Memory B cell (primary cell): ENCODE data around the gene TMEM204.

ENCODE experiments used
- ATAC-seq: fragments of 150-1000 bp; cut with Tn5 transposase; 2 replicates; pipeline ENCODE4 v1.10.0; 2021; ENCODE audit warnings: low read depth, mild to moderate bottlenecking, moderate library complexity
- DNase-seq, 2 donors: peaks; one replicate each; pipeline ENCODE4 v3.0.0; 2022; ENCODE audit warnings: low spot score in 2 of 2
- H3K27ac Mint-ChIP-seq: one replicate; pipeline ENCODE4 v1.8.0; 2022; ENCODE audit warnings: mild to moderate bottlenecking, moderate library complexity, mixed read lengths
- H3K27me3 Mint-ChIP-seq: one replicate; pipeline ENCODE4 v1.8.0; 2022; ENCODE audit warnings: mixed read lengths
- H3K36me3 Mint-ChIP-seq: one replicate; pipeline ENCODE4 v1.8.0; 2022; ENCODE audit warnings: mild to moderate bottlenecking, mixed read lengths
- H3K4me1 Mint-ChIP-seq: one replicate; pipeline ENCODE4 v1.8.0; 2022; ENCODE audit warnings: mixed read lengths
- H3K4me3 Mint-ChIP-seq: one replicate; pipeline ENCODE4 v1.8.0; 2022; ENCODE audit warnings: mild to moderate bottlenecking, moderate library complexity, mixed read lengths
- H3K9me3 Mint-ChIP-seq: one replicate; pipeline ENCODE4 v1.8.0; 2022; ENCODE audit warnings: mixed read lengths

The TMEM204 gene

DNA sequence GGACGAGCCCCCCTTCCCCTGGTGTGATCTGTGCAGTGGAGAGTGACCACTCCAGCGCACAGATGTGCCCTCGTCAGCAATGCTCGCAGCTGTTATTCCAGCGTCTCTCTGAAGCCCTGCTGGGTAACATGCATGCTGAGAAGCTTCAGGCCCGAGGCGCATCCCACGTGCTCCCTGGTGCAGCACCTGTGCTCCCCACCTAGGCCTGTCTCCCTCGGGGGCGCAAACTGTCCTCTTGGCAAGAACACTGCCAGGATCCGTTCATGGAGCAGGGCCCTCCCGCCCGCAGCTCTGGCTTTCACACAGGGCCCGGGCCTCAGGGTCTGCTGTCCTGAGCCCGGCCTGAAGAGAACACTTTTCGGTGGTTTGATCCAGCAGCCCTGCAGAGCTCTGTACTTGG is 13.0 kb downstream of the TMEM204 start:
- ATAC-seq (no peak), DNase-seq (no peak)
- Mint-ChIP-seq H3K9me3 (no peaks in the 10 kb centered on the region), H3K4me3 (no peak overlapping the region), H3K27ac (no peak overlapping the region), H3K27me3 (no peaks in the 10 kb centered on the region), H3K4me1 (peaks cover 8% of the 10 kb centered on the region), H3K36me3 (no peaks in the 10 kb centered on the region)

DNA sequence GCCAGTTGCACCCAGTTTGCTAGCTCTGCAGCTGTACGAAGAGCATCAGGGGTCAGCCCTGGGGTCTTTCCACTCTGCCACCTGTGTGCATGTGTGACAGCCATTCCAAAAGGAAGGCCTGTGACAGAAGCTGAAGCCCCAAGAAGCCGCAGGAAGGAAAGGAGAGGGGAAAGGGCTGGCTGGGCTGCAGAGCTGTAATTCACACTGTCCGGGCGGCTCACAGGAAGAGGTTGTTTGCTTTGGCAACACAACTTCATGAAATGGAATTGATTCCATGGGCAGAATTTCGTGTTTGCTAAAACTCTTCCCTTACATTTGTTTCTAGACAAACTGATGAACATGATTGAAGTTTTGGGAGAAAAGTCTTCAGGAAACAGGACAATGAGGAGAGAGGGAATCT is 14.8 kb downstream of the TMEM204 start:
- DNase-seq (no peak), ATAC-seq (no peak)
- peaks cover 2% of the 10 kb centered on the region for H3K27me3 Mint-ChIP-seq
- peaks cover 11% of the 10 kb centered on the region for H3K4me1 Mint-ChIP-seq
- peaks cover 3% of the 10 kb centered on the region for H3K36me3 Mint-ChIP-seq
- H3K4me3 Mint-ChIP-seq: no peak overlapping the region
- no peak overlapping the region for H3K27ac Mint-ChIP-seq
- no peaks in the 10 kb centered on the region for H3K9me3 Mint-ChIP-seq

GRCh38 chr16:1548727-1549126 is 15.3 kb downstream of the TMEM204 start:
- Mint-ChIP-seq H3K9me3 (no peaks in the 10 kb centered on the region), H3K27ac (no peak overlapping the region), H3K4me3 (no peak overlapping the region), H3K27me3 (peaks cover 2% of the 10 kb centered on the region), H3K36me3 (peaks cover 4% of the 10 kb centered on the region), H3K4me1 (peaks cover 7% of the 10 kb centered on the region)
- no peak for DNase-seq
- no peak for ATAC-seq

DNA sequence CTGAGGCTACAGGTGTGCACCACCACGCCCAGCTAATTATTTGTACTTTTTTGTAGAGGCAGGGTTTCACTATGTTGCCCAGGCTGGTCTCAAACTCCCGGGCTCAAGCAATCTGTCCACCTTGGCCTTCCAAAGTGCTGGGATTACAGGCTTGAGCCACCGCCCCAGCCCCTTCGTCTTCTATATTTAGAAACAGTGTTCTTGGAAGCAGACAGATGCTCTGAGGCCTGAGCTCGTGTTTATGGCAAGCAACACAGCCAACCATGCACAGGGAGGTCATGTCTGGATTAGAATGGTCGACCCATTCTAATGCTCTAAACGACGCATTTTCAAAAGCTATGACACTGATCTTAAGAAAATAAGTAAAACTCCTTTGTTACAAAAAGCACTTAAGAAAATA is 16.6 kb downstream of the TMEM204 start:
- H3K4me1 Mint-ChIP-seq: peaks cover 6% of the 10 kb centered on the region
- no peaks in the 10 kb centered on the region for H3K9me3 Mint-ChIP-seq
- H3K27ac Mint-ChIP-seq: no peak overlapping the region
- peaks cover 5% of the 10 kb centered on the region for H3K36me3 Mint-ChIP-seq
- DNase-seq (no peak), ATAC-seq (no peak)
- H3K4me3 Mint-ChIP-seq: no peak overlapping the region
- H3K27me3 Mint-ChIP-seq: peaks cover 2% of the 10 kb centered on the region

- H3K4me3 Mint-ChIP-seq: no peak overlapping the region
- peaks cover 5% of the 10 kb centered on the region for H3K36me3 Mint-ChIP-seq
- no peak for ATAC-seq
- peaks cover 2% of the 10 kb centered on the region for H3K27me3 Mint-ChIP-seq
- no peak for DNase-seq
- H3K9me3 Mint-ChIP-seq: no peaks in the 10 kb centered on the region
- H3K4me1 Mint-ChIP-seq: peaks cover 3% of the 10 kb centered on the region
- no peak overlapping the region for H3K27ac Mint-ChIP-seq
Observed at GRCh38 chr16:1550696-1551095, 17.2 kb downstream of the TMEM204 start.

DNA sequence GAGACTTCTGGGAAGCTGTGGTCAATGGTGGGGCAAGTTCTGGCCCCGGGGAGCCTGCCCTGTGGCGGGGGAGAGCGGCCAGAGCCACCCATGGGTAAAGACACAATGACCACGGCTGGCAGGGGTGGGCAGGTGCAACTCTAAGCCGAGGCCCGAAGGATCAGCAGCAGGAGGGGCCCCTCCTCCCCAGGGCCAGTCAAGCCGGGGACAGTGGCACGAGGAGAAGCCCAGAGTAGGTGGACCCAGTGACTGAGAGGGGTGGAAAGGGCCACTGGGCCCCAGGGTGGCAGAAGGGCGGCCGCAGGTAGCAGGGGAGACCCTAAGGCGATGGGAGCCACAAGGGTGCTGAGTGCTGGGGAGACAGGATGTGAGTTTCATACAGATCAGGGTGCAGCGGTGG is 17.7 kb downstream of the TMEM204 start:
- no peak overlapping the region for H3K27ac Mint-ChIP-seq
- H3K36me3 Mint-ChIP-seq: peaks cover 5% of the 10 kb centered on the region
- no peak for DNase-seq
- H3K27me3 Mint-ChIP-seq: peaks cover 2% of the 10 kb centered on the region
- ATAC-seq: no peak
- no peaks in the 10 kb centered on the region for H3K9me3 Mint-ChIP-seq
- H3K4me3 Mint-ChIP-seq: no peak overlapping the region
- H3K4me1 Mint-ChIP-seq: peaks cover 3% of the 10 kb centered on the region

- no peak overlapping the region for H3K4me3 Mint-ChIP-seq
- no peaks in the 10 kb centered on the region for H3K9me3 Mint-ChIP-seq
- no peak overlapping the region for H3K27ac Mint-ChIP-seq
- no peak for ATAC-seq
- no peak for DNase-seq
- H3K4me1 Mint-ChIP-seq: peaks cover 3% of the 10 kb centered on the region
- peaks cover 2% of the 10 kb centered on the region for H3K27me3 Mint-ChIP-seq
- H3K36me3 Mint-ChIP-seq: peaks cover 5% of the 10 kb centered on the region
Observed at GRCh38 chr16:1552129-1552528, 18.7 kb downstream of the TMEM204 start.

DNA sequence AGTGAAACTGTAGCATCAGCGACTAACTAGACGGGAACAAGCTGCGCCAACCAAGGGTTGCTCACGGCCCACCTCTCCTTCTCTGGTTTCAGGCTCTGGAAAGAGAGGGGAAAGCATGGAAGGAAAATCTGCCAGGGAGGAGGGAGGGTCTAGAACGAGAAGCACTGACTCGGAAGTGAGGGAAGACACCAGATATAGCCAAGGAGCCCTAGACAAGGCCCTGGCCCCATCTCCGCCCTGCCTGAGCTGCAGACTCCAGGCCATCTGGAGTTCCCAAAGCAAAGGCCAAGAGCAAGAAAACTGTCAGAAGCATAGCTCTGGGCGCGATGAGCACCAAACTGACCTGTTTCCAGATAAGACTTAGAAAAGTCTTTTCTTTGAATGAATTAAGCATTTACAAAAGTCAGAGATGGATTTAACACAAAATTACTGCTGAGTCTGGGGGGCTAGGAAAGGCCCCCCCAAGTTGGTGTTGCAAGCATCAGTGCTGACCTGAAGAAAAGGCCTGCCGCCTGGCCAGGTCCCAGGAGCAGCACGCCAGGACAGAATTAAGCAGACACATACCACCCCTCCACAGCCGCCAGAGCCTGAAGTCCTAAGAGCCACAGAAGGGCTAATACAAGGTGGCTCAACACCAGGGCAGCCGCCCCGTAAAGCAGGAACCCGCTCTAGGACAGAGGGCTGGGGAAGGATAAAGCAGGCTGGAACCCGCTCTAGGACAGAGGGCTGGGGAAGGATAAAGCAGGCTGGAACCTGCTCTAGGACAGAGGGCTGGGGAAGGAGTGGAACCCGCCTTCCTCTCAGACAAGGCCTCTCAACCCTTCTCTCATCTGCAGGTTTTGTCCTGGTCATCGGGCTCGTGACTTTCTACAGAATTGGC is 20.7 kb downstream of the TMEM204 start:
- Mint-ChIP-seq H3K27me3 (peaks cover 2% of the 10 kb centered on the region), H3K9me3 (no peaks in the 10 kb centered on the region), H3K27ac (no peak overlapping the region), H3K4me1 (peaks cover 3% of the 10 kb centered on the region), H3K36me3 (peaks cover 5% of the 10 kb centered on the region), H3K4me3 (no peak overlapping the region)
- DNase-seq: no peak
- ATAC-seq: no peak

DNA sequence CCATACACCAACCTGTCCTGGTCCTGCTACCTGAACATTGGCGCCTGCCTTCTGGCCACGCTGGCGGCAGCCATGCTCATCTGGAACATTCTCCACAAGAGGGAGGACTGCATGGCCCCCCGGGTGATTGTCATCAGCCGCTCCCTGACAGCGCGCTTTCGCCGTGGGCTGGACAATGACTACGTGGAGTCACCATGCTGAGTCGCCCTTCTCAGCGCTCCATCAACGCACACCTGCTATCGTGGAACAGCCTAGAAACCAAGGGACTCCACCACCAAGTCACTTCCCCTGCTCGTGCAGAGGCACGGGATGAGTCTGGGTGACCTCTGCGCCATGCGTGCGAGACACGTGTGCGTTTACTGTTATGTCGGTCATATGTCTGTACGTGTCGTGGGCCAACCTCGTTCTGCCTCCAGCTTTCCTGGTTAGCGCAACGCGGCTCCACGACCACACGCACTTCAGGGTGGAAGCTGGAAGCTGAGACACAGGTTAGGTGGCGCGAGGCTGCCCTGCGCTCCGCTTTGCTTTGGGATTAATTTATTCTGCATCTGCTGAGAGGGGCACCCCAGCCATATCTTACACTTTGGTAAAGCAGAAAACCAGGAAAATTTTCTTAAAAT is 21.5 kb downstream of the TMEM204 start:
- ATAC-seq (no peak), DNase-seq (no peak)
- H3K36me3 Mint-ChIP-seq: peaks cover 5% of the 10 kb centered on the region
- H3K27me3 Mint-ChIP-seq: peaks cover 2% of the 10 kb centered on the region
- no peaks in the 10 kb centered on the region for H3K9me3 Mint-ChIP-seq
- H3K4me1 Mint-ChIP-seq: peaks cover 7% of the 10 kb centered on the region
- no peak overlapping the region for H3K27ac Mint-ChIP-seq
- H3K4me3 Mint-ChIP-seq: no peak overlapping the region

DNA sequence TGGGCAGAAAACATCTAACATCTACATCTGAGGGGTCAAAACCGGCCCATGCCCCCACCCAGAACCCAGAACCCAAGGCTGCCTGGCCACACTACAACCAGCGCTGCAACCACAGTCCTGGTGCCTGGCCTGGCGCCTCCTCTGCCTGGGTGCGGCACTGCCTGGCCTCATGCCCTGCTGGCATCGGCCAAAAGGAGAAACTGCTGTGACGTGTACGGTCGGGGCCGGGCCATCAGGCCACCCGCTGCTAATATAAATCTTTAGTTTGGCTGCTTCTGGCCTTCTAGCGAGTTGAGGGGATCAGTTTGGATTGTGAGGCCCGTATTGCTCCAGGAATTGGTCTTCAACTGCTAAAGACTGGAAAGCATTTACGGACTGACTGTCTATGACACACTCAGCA is 22.8 kb downstream of the TMEM204 start:
- Mint-ChIP-seq H3K4me1 (peaks cover 7% of the 10 kb centered on the region), H3K27ac (no peak overlapping the region), H3K9me3 (no peaks in the 10 kb centered on the region)

GRCh38 chr16:1557074-1557473 is 23.6 kb downstream of the TMEM204 start:
- DNase-seq (no peak), ATAC-seq (no peak)
- Mint-ChIP-seq H3K4me3 (no peak overlapping the region), H3K4me1 (peaks cover 7% of the 10 kb centered on the region), H3K27ac (no peak overlapping the region), H3K36me3 (peaks cover 8% of the 10 kb centered on the region), H3K9me3 (no peaks in the 10 kb centered on the region), H3K27me3 (peaks cover 2% of the 10 kb centered on the region)

More for the DNA sequence above, 22.8 kb downstream of the TMEM204 start:
- no peak for DNase-seq
- Mint-ChIP-seq H3K36me3 (peaks cover 5% of the 10 kb centered on the region), H3K4me3 (no peak overlapping the region), H3K27me3 (peaks cover 2% of the 10 kb centered on the region)
- ATAC-seq: no peak

GRCh38 chr16:1557576-1557975 is 24.1 kb downstream of the TMEM204 start:
- Mint-ChIP-seq H3K4me3 (no peak overlapping the region), H3K36me3 (peaks cover 8% of the 10 kb centered on the region), H3K27ac (no peak overlapping the region), H3K9me3 (no peaks in the 10 kb centered on the region), H3K4me1 (peaks cover 7% of the 10 kb centered on the region), H3K27me3 (peaks cover 2% of the 10 kb centered on the region)
- ATAC-seq (no peak), DNase-seq (no peak)

DNA sequence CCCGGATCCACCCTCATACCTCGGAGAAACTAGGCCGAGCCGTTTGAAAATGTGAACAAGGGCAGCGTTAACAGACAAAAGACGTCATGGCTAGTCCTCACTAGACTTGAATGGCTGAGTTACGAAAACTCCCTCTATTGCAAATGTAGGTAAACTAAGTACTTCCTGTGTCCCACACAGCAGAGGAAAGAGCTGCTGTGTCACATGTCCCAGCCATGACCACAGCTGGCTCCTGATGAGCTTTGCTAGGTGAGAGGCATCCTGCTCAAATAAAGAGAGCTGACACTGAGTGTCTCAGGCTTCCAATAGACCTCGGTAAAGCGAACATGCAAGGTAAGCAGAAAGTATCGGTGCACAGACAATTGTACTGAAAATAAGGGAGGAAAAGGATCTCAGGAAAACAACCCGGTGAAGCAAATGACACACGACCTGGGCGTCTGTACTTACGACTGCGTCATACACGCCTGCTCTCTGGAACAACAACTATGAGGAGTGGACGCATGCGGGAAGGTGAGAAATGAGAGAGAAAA is 26.0 kb downstream of the TMEM204 start:
- Mint-ChIP-seq H3K4me1 (peaks cover 5% of the 10 kb centered on the region), H3K4me3 (no peak overlapping the region), H3K27me3 (no peaks in the 10 kb centered on the region), H3K36me3 (peaks cover 2% of the 10 kb centered on the region), H3K9me3 (no peaks in the 10 kb centered on the region), H3K27ac (no peak overlapping the region)
- DNase-seq (no peak), ATAC-seq (no peak)

GRCh38 chr16:1560153-1560552 is 26.7 kb downstream of the TMEM204 start:
- no peak for ATAC-seq
- H3K36me3 Mint-ChIP-seq: peaks cover 2% of the 10 kb centered on the region
- H3K9me3 Mint-ChIP-seq: no peaks in the 10 kb centered on the region
- peaks cover 5% of the 10 kb centered on the region for H3K4me1 Mint-ChIP-seq
- no peak overlapping the region for H3K27ac Mint-ChIP-seq
- DNase-seq: no peak
- no peaks in the 10 kb centered on the region for H3K27me3 Mint-ChIP-seq
- no peak overlapping the region for H3K4me3 Mint-ChIP-seq
